HepG2 (cell line): Measurements from ENCODE around the gene ABHD11. TPM values are rescaled to one million over a fixed set of nuclear protein-coding genes. Genes with fewer than 3 reads are reported as not detected.

Source experiments
- ATAC-seq: fragments of 200-7000 bp; cut with Tn5 transposase; 3 replicates; pipeline ENCODE4 v1.9.1; 2020; ENCODE audit warnings: mild to moderate bottlenecking, moderate library complexity
- BruUV-seq: library from RNA; stranded (reverse); fragments of 400-500 nt; replicated peaks from 2 replicates; lab custom pipeline; 2021; lab: Mats Ljungman, UMichigan
- CTCF ChIA-PET: fragments of 300-600 bp; formaldehyde crosslinking; extraction: SDS; loops from one replicate; lab custom pipeline; 2021; ENCODE audit warnings: low total read pairs, inconsistent platforms, low intra/inter-chr PET ratio; lab: Yijun Ruan, JAX
- POLR2A ChIA-PET: fragments of 350-600 bp; sonication (Branson Sonifier 250); formaldehyde crosslinking; loops from one replicate; lab custom pipeline; 2020; ENCODE audit warnings: antibody characterized with exemption, inconsistent platforms; lab: Yijun Ruan, JAX
- DNase-seq: peaks from one replicate; pipeline ENCODE4 v3.0.0-alpha.2; 2015; ENCODE audit warnings: low spot score
- FAIRE-seq: peaks from 3 replicates; lab custom pipeline; 2011; peaks lifted over from hg19 to GRCh38; lab: Jason Lieb, UNC
- H2AFZ ChIP-seq: one replicate; pipeline ENCODE4 v1.6.1; 2011; ENCODE audit warnings: low read length, inconsistent platforms
- H3K27ac ChIP-seq: fragments of 300-600 bp; 3 replicates; pipeline ENCODE4 v1.8.0; 2011; ENCODE audit warnings: mixed run types, mild to moderate bottlenecking, mixed read lengths, low read length, inconsistent platforms; ENCODE audit not compliant: insufficient read depth; ENCODE audit errors: extremely low read length
- H3K27me3 ChIP-seq, 2 experiments: fragments of 200-600 bp in 1 of 2; 2 replicates in 1 of 2; 3 replicates in 1 of 2; pipeline versions ENCODE4 v1.6.0 to v1.8.0; 2011; ENCODE audit warnings: low read length in 2 of 2, mild to moderate bottlenecking in 2 of 2, moderate library complexity in 2 of 2, inconsistent platforms in 1 of 2; ENCODE audit not compliant: insufficient read depth in 2 of 2, control insufficient read depth in 1 of 2
- H3K36me3 ChIP-seq, 2 experiments: fragments of 200-600 bp in 1 of 2; replicated peaks in 1 of 2; 2 replicates in 1 of 2; 3 replicates in 1 of 2; pipeline versions ENCODE4 v1.5.1 to v1.8.0; 2011; ENCODE audit warnings: low read length in 2 of 2, inconsistent platforms in 1 of 2; ENCODE audit not compliant: insufficient read depth in 2 of 2, control insufficient read depth in 1 of 2
- H3K4me1 ChIP-seq: 2 replicates; pipeline ENCODE4 v1.5.1; 2012; ENCODE audit warnings: low read length, inconsistent platforms; ENCODE audit not compliant: insufficient read depth
- H3K4me2 ChIP-seq: 2 replicates; pipeline ENCODE4 v1.6.0; 2011; ENCODE audit warnings: low read depth, low read length, inconsistent platforms
- H3K4me3 ChIP-seq, 3 experiments: fragments of 200-600 bp in 1 of 3; sonication (generic), shearing (Covaris generic) in 1 of 3; replicated peaks in 1 of 3; 2 replicates each; pipeline ENCODE4 v1.5.1; 2011 to 2016; ENCODE audit warnings: low read length in 3 of 3, inconsistent platforms in 2 of 3, low read depth in 2 of 3, mild to moderate bottlenecking in 2 of 3, control low read depth in 1 of 3, mixed read lengths in 1 of 3; ENCODE audit not compliant: insufficient read depth in 1 of 3
- H3K79me2 ChIP-seq: one replicate; pipeline ENCODE4 v1.6.1; 2011; ENCODE audit warnings: low read length, inconsistent platforms; ENCODE audit not compliant: insufficient read depth
- H3K9ac ChIP-seq: 2 replicates; pipeline ENCODE4 v1.6.0; 2011; ENCODE audit warnings: mild to moderate bottlenecking, low read depth, low read length, inconsistent platforms; ENCODE audit not compliant: insufficient read depth
- H3K9me3 ChIP-seq: 2 replicates; pipeline ENCODE4 v1.5.1; 2012; ENCODE audit warnings: mild to moderate bottlenecking, low read length
- H4K20me1 ChIP-seq: 2 replicates; pipeline ENCODE4 v1.6.0; 2011; ENCODE audit warnings: inconsistent platforms, mild to moderate bottlenecking, low read length, moderate library complexity; ENCODE audit not compliant: insufficient read depth
- FIP1L1 ChIP-seq: fragments of 200-400 bp; formaldehyde crosslinking; IDR thresholded peaks from 2 replicates; pipeline ENCODE4 v1.6.1; 2018; ENCODE audit warnings: low read depth, mild to moderate bottlenecking, low read length, moderate library complexity, borderline replicate concordance; ENCODE audit not compliant: insufficient read depth
- KLF11 ChIP-seq: IDR thresholded peaks from 2 replicates; pipeline ENCODE4 v1.6.1; 2016; ENCODE audit warnings: missing compliant biosample characterization
- LBX2 ChIP-seq: sonication (generic); formaldehyde crosslinking; IDR thresholded peaks from 2 replicates; pipeline ENCODE4 v1.5.0; 2020; ENCODE audit warnings: missing genetic modification reagents, mild to moderate bottlenecking, borderline replicate concordance
- NFIC ChIP-seq: IDR thresholded peaks from 2 replicates; pipeline ENCODE4 v1.6.1; 2012; ENCODE audit warnings: mild to moderate bottlenecking, low read length, inconsistent platforms
- NR2C2 ChIP-seq: sonication (generic); formaldehyde crosslinking; IDR thresholded peaks from 2 replicates; pipeline ENCODE4 v1.4.0; 2020; ENCODE audit warnings: missing genetic modification reagents, mild to moderate bottlenecking, moderate library complexity, borderline replicate concordance
- RFXANK ChIP-seq: IDR thresholded peaks from 2 replicates; pipeline ENCODE4 v1.6.1; 2016
- SMAD9 ChIP-seq: sonication (generic); formaldehyde crosslinking; IDR thresholded peaks from 2 replicates; pipeline ENCODE4 v1.5.1; 2020; ENCODE audit warnings: mild to moderate bottlenecking, missing genetic modification reagents
- SP140L ChIP-seq: sonication (generic); formaldehyde crosslinking; IDR thresholded peaks from 2 replicates; pipeline ENCODE4 v1.4.0; 2020; ENCODE audit warnings: missing genetic modification reagents, borderline replicate concordance
- TRIM22 ChIP-seq: fragments of 450-650 bp; IDR thresholded peaks from 2 replicates; pipeline ENCODE4 v1.6.1; 2017
- ZBTB38 ChIP-seq: sonication (generic); formaldehyde crosslinking; IDR thresholded peaks from 2 replicates; pipeline ENCODE4 v1.5.1; 2020; ENCODE audit warnings: mild to moderate bottlenecking, missing genetic modification reagents
- ZNF776 ChIP-seq: sonication (generic); formaldehyde crosslinking; IDR thresholded peaks from 2 replicates; pipeline ENCODE4 v1.4.0; 2020; ENCODE audit warnings: mild to moderate bottlenecking, missing genetic modification reagents
- ZSCAN22 ChIP-seq: sonication (generic); formaldehyde crosslinking; IDR thresholded peaks from 2 replicates; pipeline ENCODE4 v1.4.0; 2020; ENCODE audit warnings: mild to moderate bottlenecking, missing genetic modification reagents
- WGBS: methylation state at CpG from one replicate; pipeline ENCODE4 v1.1.6; 2017; ENCODE audit warnings: low lambda C conversion rate; 5-methylcytosine and 5-hydroxymethylcytosine counted together
- in situ Hi-C: cut with HindIII; loops from 2 replicates; pipeline ENCODE4 v1.10.0; 2017; ENCODE audit warnings: low pct_unique_long_range_greater_than_20kb; ENCODE audit not compliant: extremely low pct_ligation_motif_present
- intact Hi-C: fragments of 100-400 bp; cut with micrococcal nuclease; formaldehyde crosslinking; loops from one replicate; pipeline ENCODE4 v1.10.0; 2022; ENCODE audit not compliant: unreplicated experiment
- polyA plus RNA-seq, 8 experiments: library from polyadenylated mRNA; depleted of rRNA in 3 of 8; stranded (reverse) in 7 of 8; unstranded in 1 of 8; fragments of >200 nt; fragmentation: Illumina TruSeq in 4 of 8; extraction: Trizol in 4 of 8; gene quantifications; 2 replicates each; pipeline versions ENCODE4 v1.2.1 to v1.2.3, GENCODE V29; 2011 to 2016; ENCODE audit warnings: low read depth in 4 of 8, missing spikeins in 1 of 8, mixed read lengths in 1 of 8; ENCODE audit not compliant: insufficient read depth in 1 of 8
- total RNA-seq, 5 experiments: library from RNA; depleted of rRNA; stranded (reverse); fragments of >200 nt; fragmentation: Illumina TruSeq; extraction: Trizol; gene quantifications; 2 replicates each; pipeline ENCODE4 v1.2.3, GENCODE V29; 2016; ENCODE audit warnings: low read depth in 1 of 5
- TF ChIP-seq, protein P1 (sequence below): sonication (generic); formaldehyde crosslinking; IDR thresholded peaks from 2 replicates; pipeline ENCODE4 v1.9.0; 2022; ENCODE audit warnings: low read depth, missing genetic modification reagents

ABHD11 gene
- total and polyA plus RNA-seq, 2 of the 13 experiments (the other 11 are each of a cell fraction or from before 2014, with no cell fraction given) = 7.0 to 8.1 TPM

- Histone ChIP-seq H3K4me1 (peaks cover 33% of the 10 kb centered on the region), H3K36me3 (no peaks in the 10 kb centered on the region), H3K27ac (no peak overlapping the region), H3K4me3 (peak overlapping the region in 2 of 3 experiments; percentile 28 to 64; a peak in 2 of 6 replicates), H3K9me3 (no peaks in the 10 kb centered on the region), H3K9ac (peak overlapping the region; percentile 15; the same call in 1 of the 2 replicates), H3K79me2 (no peaks in the 10 kb centered on the region), H3K27me3 (peaks cover 0 to 2% of the 10 kb centered on the region in 2 experiments; a peak in 2 of 5 replicates), H4K20me1 (no peaks in the 10 kb centered on the region), H2AFZ (no peak overlapping the region), H3K4me2 (peak overlapping the region; percentile 70; the same call in 1 of the 2 replicates)
- BruUV-seq = no TSS peak
- no peak for TF ChIP-seq SP140L (CRISPR knock-in tag)
- no peak for TF ChIP-seq KLF11 (CRISPR knock-in tag)
- TF ChIP-seq RFXANK = no peak
- TF ChIP-seq LBX2 = no peak
- TF ChIP-seq ZSCAN22 = no peak
- no peak for TF ChIP-seq NR2C2
- 0 out of 2 replicates have a peak, but pooled peaks have one; percentile 26 for TF ChIP-seq ZNF776 (CRISPR knock-in tag)
- TF ChIP-seq, protein P1, sequence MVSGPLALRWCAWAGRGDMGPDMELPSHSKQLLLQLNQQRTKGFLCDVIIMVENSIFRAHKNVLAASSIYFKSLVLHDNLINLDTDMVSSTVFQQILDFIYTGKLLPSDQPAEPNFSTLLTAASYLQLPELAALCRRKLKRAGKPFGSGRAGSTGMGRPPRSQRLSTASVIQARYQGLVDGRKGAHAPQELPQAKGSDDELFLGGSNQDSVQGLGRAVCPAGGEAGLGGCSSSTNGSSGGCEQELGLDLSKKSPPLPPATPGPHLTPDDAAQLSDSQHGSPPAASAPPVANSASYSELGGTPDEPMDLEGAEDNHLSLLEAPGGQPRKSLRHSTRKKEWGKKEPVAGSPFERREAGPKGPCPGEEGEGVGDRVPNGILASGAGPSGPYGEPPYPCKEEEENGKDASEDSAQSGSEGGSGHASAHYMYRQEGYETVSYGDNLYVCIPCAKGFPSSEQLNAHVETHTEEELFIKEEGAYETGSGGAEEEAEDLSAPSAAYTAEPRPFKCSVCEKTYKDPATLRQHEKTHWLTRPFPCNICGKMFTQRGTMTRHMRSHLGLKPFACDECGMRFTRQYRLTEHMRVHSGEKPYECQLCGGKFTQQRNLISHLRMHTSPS = no peak
- no peak for TF ChIP-seq TRIM22
- TF ChIP-seq SMAD9 = no peak
- no peak for TF ChIP-seq FIP1L1
- TF ChIP-seq NFIC = no peak
- 0 out of 2 replicates have a peak, but pooled peaks have one; percentile 31 for TF ChIP-seq ZBTB38 (CRISPR knock-in tag)
- no peak for DNase-seq
- no peak for FAIRE-seq
- no peak for ATAC-seq
- ChIA-PET POLR2A (interaction anchor here (1.1 kb wide), 1 partner anchor 73 kb away, joined by 3 read pairs; the partner anchor contains the start of gene METTL27), CTCF (no interaction called here)
- in situ Hi-C loops = no loop called here
- 85% methylated on average over 12 of the region's 49 CpGs for WGBS
- intact Hi-C loops = no loop called here
Measured at GRCh38 chr7:73769481-73770001, 30.9 kb upstream of the ABHD11 start.
